ENCODE results near the gene FTCD.

FTCD gene

GRCh38 chr21:46159390-46159789 is 4.0 kb upstream of the FTCD start:
- H3K36me3 ChIP-seq (ENCODE audit: low read depth) = peaks cover 2% of the 10 kb centered on the region; the same call in 1 of the 2 replicates
- H3K4me1 ChIP-seq (ENCODE audit: insufficient read depth, poor library complexity, severe bottlenecking) = no peaks in the 10 kb centered on the region
- DNase-seq (ENCODE audit: low spot score) = peak; percentile 48
- TF ChIP-seq CTCF (IDR thresholded peaks at IDR 0.05; ENCODE audit: poor library complexity, severe bottlenecking) = no peak
- H3K4me3 ChIP-seq (ENCODE audit: severe bottlenecking) = no peak overlapping the region
- H3K27ac ChIP-seq (ENCODE audit: poor library complexity, severe bottlenecking) = no peak overlapping the region
- no peaks in the 10 kb centered on the region for H3K9me3 ChIP-seq (ENCODE audit: severe bottlenecking)
- no peaks in the 10 kb centered on the region for H3K27me3 ChIP-seq (ENCODE audit: insufficient read depth, poor library complexity, severe bottlenecking)
- peak; percentile 21; the same call in 1 of the 3 replicates for ATAC-seq (ENCODE audit: low read depth)

- Histone ChIP-seq H3K4me3 (ENCODE audit: severe bottlenecking) (no peak overlapping the region), H3K27ac (ENCODE audit: poor library complexity, severe bottlenecking) (no peak overlapping the region), H3K36me3 (ENCODE audit: low read depth) (0 out of 2 replicates have a peak, but pooled peaks cover 2% of the 10 kb centered on the region), H3K9me3 (ENCODE audit: severe bottlenecking) (no peaks in the 10 kb centered on the region), H3K27me3 (ENCODE audit: insufficient read depth, poor library complexity, severe bottlenecking) (no peaks in the 10 kb centered on the region), H3K4me1 (ENCODE audit: insufficient read depth, poor library complexity, severe bottlenecking) (no peaks in the 10 kb centered on the region)
- ATAC-seq (ENCODE audit: low read depth) = no peak
- peak; percentile 60 for DNase-seq (ENCODE audit: low spot score)
- TF ChIP-seq CTCF (IDR thresholded peaks at IDR 0.05; ENCODE audit: poor library complexity, severe bottlenecking) = no peak
These were observed 3.4 kb upstream of the FTCD start for GRCh38 chr21:46158666-46159300.

- H3K27ac ChIP-seq (ENCODE audit: poor library complexity, severe bottlenecking) = no peak overlapping the region
- ATAC-seq (ENCODE audit: low read depth) (no peak), DNase-seq (ENCODE audit: low spot score) (peak; percentile 46)
- no peaks in the 10 kb centered on the region for H3K9me3 ChIP-seq (ENCODE audit: severe bottlenecking)
- no peak for TF ChIP-seq CTCF (IDR thresholded peaks at IDR 0.05; ENCODE audit: poor library complexity, severe bottlenecking)
- no peak overlapping the region for H3K4me3 ChIP-seq (ENCODE audit: severe bottlenecking)
- H3K36me3 ChIP-seq (ENCODE audit: low read depth) = no peaks in the 10 kb centered on the region
- no peaks in the 10 kb centered on the region for H3K4me1 ChIP-seq (ENCODE audit: insufficient read depth, poor library complexity, severe bottlenecking)
- no peaks in the 10 kb centered on the region for H3K27me3 ChIP-seq (ENCODE audit: insufficient read depth, poor library complexity, severe bottlenecking)
These were observed 2.6 kb upstream of the FTCD start for GRCh38 chr21:46157987-46158451.

- TF ChIP-seq CTCF (IDR thresholded peaks at IDR 0.05; ENCODE audit: poor library complexity, severe bottlenecking) = no peak
- Histone ChIP-seq H3K36me3 (ENCODE audit: low read depth) (no peaks in the 10 kb centered on the region), H3K27me3 (ENCODE audit: insufficient read depth, poor library complexity, severe bottlenecking) (no peaks in the 10 kb centered on the region), H3K4me3 (ENCODE audit: severe bottlenecking) (no peak overlapping the region), H3K27ac (ENCODE audit: poor library complexity, severe bottlenecking) (no peak overlapping the region), H3K4me1 (ENCODE audit: insufficient read depth, poor library complexity, severe bottlenecking) (no peaks in the 10 kb centered on the region), H3K9me3 (ENCODE audit: severe bottlenecking) (no peaks in the 10 kb centered on the region)
- DNase-seq (ENCODE audit: low spot score) (no peak), ATAC-seq (ENCODE audit: low read depth) (no peak)
These were observed 2.1 kb upstream of the FTCD start for GRCh38 chr21:46157396-46157986.

GRCh38 chr21:46156678-46157077 is 1.3 kb upstream of the FTCD start:
- H3K36me3 ChIP-seq (ENCODE audit: low read depth) = no peaks in the 10 kb centered on the region
- H3K4me3 ChIP-seq (ENCODE audit: severe bottlenecking) = no peak overlapping the region
- H3K9me3 ChIP-seq (ENCODE audit: severe bottlenecking) = no peaks in the 10 kb centered on the region
- H3K27ac ChIP-seq (ENCODE audit: poor library complexity, severe bottlenecking) = no peak overlapping the region
- H3K4me1 ChIP-seq (ENCODE audit: insufficient read depth, poor library complexity, severe bottlenecking) = no peaks in the 10 kb centered on the region
- no peaks in the 10 kb centered on the region for H3K27me3 ChIP-seq (ENCODE audit: insufficient read depth, poor library complexity, severe bottlenecking)
- TF ChIP-seq CTCF (IDR thresholded peaks at IDR 0.05; ENCODE audit: poor library complexity, severe bottlenecking) = no peak
- ATAC-seq (ENCODE audit: low read depth) (no peak), DNase-seq (ENCODE audit: low spot score) (no peak)

Data from RWPE2 (cell line).